ENCODE data around the gene FIGN. TPM values are rescaled to one million over a fixed set of nuclear protein-coding genes. Genes with fewer than 3 reads are reported as not detected.

The FIGN gene
- total and polyA plus RNA-seq, 2 experiments from 2014 or later: 0.76 to 2.6 TPM

- 95 to 97% methylated on average over 2 of the region's 2 CpGs for WGBS, 2 experiments (ENCODE audit: low coverage in 1 of 2, low lambda C conversion rate in 2 of 2, missing lambda C conversion rate in 2 of 2)
Observed at GRCh38 chr2:163673522-163673921, 62.3 kb downstream of the FIGN start.

GRCh38 chr2:163670929-163671328 lies 64.9 kb downstream of the FIGN start:
- DNase-seq: no peak
- H3K9me2 ChIP-seq (ENCODE audit: insufficient read depth): no peaks in the 10 kb centered on the region
- no peaks in the 10 kb centered on the region for H3K79me2 ChIP-seq (ENCODE audit: insufficient read depth)
- H3K9ac ChIP-seq: no peak overlapping the region
- no peak overlapping the region for H3K4me3 ChIP-seq
- no peaks in the 10 kb centered on the region for H4K20me1 ChIP-seq (ENCODE audit: insufficient read depth)
- H3K36me3 ChIP-seq (ENCODE audit: low read depth): no peaks in the 10 kb centered on the region
- no peak for TF ChIP-seq EZH2phosphoT487 (IDR thresholded peaks at IDR 0.05; ENCODE audit: insufficient read depth, low read depth)
- no peak for TF ChIP-seq EZH2 (IDR thresholded peaks at IDR 0.05; ENCODE audit: insufficient read depth, poor library complexity, severe bottlenecking)
- no peak overlapping the region for H3K27ac ChIP-seq
- H2AFZ ChIP-seq: no peak overlapping the region
- 93 to 99% methylated on average over 3 of the region's 3 CpGs for WGBS, 2 experiments (ENCODE audit: low coverage in 1 of 2, low lambda C conversion rate in 2 of 2, missing lambda C conversion rate in 2 of 2)
- in situ Hi-C loops (cut with MboI): no loop called here
- H3K4me1 ChIP-seq (ENCODE audit: insufficient read depth): peaks cover 14% of the 10 kb centered on the region
- no peaks in the 10 kb centered on the region for H3K27me3 ChIP-seq (replicated peaks; ENCODE audit: insufficient read depth)
- peaks cover 15% of the 10 kb centered on the region for H3F3A ChIP-seq (ENCODE audit: insufficient read depth)
- no peak overlapping the region for H3K4me2 ChIP-seq (ENCODE audit: unreplicated experiment)
- H3K9me3 ChIP-seq (ENCODE audit: low read depth): no peaks in the 10 kb centered on the region

More at GRCh38 chr2:163673522-163673921, 62.3 kb downstream of the FIGN start:
- H3K79me2 ChIP-seq (ENCODE audit: insufficient read depth): no peaks in the 10 kb centered on the region
- TF ChIP-seq EZH2phosphoT487 (IDR thresholded peaks at IDR 0.05; ENCODE audit: insufficient read depth, low read depth): no peak
- TF ChIP-seq EZH2 (IDR thresholded peaks at IDR 0.05; ENCODE audit: insufficient read depth, poor library complexity, severe bottlenecking): no peak
- H3K27me3 ChIP-seq (replicated peaks; ENCODE audit: insufficient read depth): no peaks in the 10 kb centered on the region
- no peak overlapping the region for H3K4me2 ChIP-seq (ENCODE audit: unreplicated experiment)
- H3K4me1 ChIP-seq (ENCODE audit: insufficient read depth): no peaks in the 10 kb centered on the region
- no peaks in the 10 kb centered on the region for H3K9me3 ChIP-seq (ENCODE audit: low read depth)
- no peaks in the 10 kb centered on the region for H4K20me1 ChIP-seq (ENCODE audit: insufficient read depth)
- in situ Hi-C loops (cut with MboI): no loop called here
- no peak overlapping the region for H3K4me3 ChIP-seq
- no peaks in the 10 kb centered on the region for H3K9me2 ChIP-seq (ENCODE audit: insufficient read depth)
- H3F3A ChIP-seq (ENCODE audit: insufficient read depth): no peaks in the 10 kb centered on the region
- no peak overlapping the region for H2AFZ ChIP-seq
- H3K27ac ChIP-seq: no peak overlapping the region
- H3K9ac ChIP-seq: no peak overlapping the region
- no peak for DNase-seq
- H3K36me3 ChIP-seq (ENCODE audit: low read depth): no peaks in the 10 kb centered on the region

- Histone ChIP-seq H3K27me3 (replicated peaks; ENCODE audit: insufficient read depth) (no peaks in the 10 kb centered on the region), H3K4me3 (no peak overlapping the region), H3K4me2 (ENCODE audit: unreplicated experiment) (no peak overlapping the region), H3K9ac (no peak overlapping the region), H4K20me1 (ENCODE audit: insufficient read depth) (no peaks in the 10 kb centered on the region), H3F3A (ENCODE audit: insufficient read depth) (peaks cover 26% of the 10 kb centered on the region), H3K9me2 (ENCODE audit: insufficient read depth) (no peaks in the 10 kb centered on the region), H2AFZ (no peak overlapping the region), H3K4me1 (ENCODE audit: insufficient read depth) (peaks cover 28% of the 10 kb centered on the region), H3K9me3 (ENCODE audit: low read depth) (no peaks in the 10 kb centered on the region), H3K79me2 (ENCODE audit: insufficient read depth) (no peaks in the 10 kb centered on the region), H3K27ac (no peak overlapping the region), H3K36me3 (ENCODE audit: low read depth) (no peaks in the 10 kb centered on the region)
- 74 to 75% methylated on average over 2 of the region's 2 CpGs for WGBS, 2 experiments (ENCODE audit: low coverage in 1 of 2, low lambda C conversion rate in 2 of 2, missing lambda C conversion rate in 2 of 2)
- no peak for DNase-seq
- in situ Hi-C loops (cut with MboI): no loop called here
- TF ChIP-seq EZH2phosphoT487 (IDR thresholded peaks at IDR 0.05; ENCODE audit: insufficient read depth, low read depth): no peak
- TF ChIP-seq EZH2 (IDR thresholded peaks at IDR 0.05; ENCODE audit: insufficient read depth, poor library complexity, severe bottlenecking): no peak
Observed at GRCh38 chr2:163669506-163669905, 66.3 kb downstream of the FIGN start.

- Histone ChIP-seq H3K9me3 (ENCODE audit: low read depth) (no peaks in the 10 kb centered on the region), H3K27ac (no peak overlapping the region), H3K4me2 (ENCODE audit: unreplicated experiment) (no peak overlapping the region), H3F3A (ENCODE audit: insufficient read depth) (peaks cover 28% of the 10 kb centered on the region), H2AFZ (no peak overlapping the region), H3K36me3 (ENCODE audit: low read depth) (no peaks in the 10 kb centered on the region), H3K79me2 (ENCODE audit: insufficient read depth) (no peaks in the 10 kb centered on the region), H3K4me3 (no peak overlapping the region), H3K4me1 (ENCODE audit: insufficient read depth) (peaks cover 39% of the 10 kb centered on the region), H3K9ac (no peak overlapping the region), H4K20me1 (ENCODE audit: insufficient read depth) (no peaks in the 10 kb centered on the region), H3K27me3 (replicated peaks; ENCODE audit: insufficient read depth) (no peaks in the 10 kb centered on the region), H3K9me2 (ENCODE audit: insufficient read depth) (no peaks in the 10 kb centered on the region)
- in situ Hi-C loops (cut with MboI): no loop called here
- 32 to 36% methylated on average over 4 of the region's 4 CpGs for WGBS, 2 experiments (ENCODE audit: low coverage in 1 of 2, low lambda C conversion rate in 2 of 2, missing lambda C conversion rate in 2 of 2)
- TF ChIP-seq EZH2 (IDR thresholded peaks at IDR 0.05; ENCODE audit: insufficient read depth, poor library complexity, severe bottlenecking): no peak
- DNase-seq: peak; percentile 72
Observed at GRCh38 chr2:163667064-163667887, 68.5 kb downstream of the FIGN start.
